NCI-H748 (cell line): ENCODE data around the gene SLC26A2.

Experiments
- DNase-seq: peaks from one replicate; lab custom pipeline; 2025; ENCODE audit not compliant: unreplicated experiment; lab: John Stamatoyannopoulos, UW

The SLC26A2 gene

GRCh38 chr5:149960272-149961185, at the start of gene SLC26A2:
TSS of gene SLC26A2 (plus strand) at chr5:149960758. CDS start at chr5:149977653, 16,895 bp downstream.
- DNase-seq: peak; percentile 98

GRCh38 chr5:149911031-149911430, 49.5 kb upstream of the SLC26A2 start:
- DNase-seq: no peak

GRCh38 chr5:149912226-149912871, 48.2 kb upstream of the SLC26A2 start:
- no peak for DNase-seq

- DNase-seq: no peak
Measured at GRCh38 chr5:149913436-149914419, 46.8 kb upstream of the SLC26A2 start.

- no peak for DNase-seq
Measured at GRCh38 chr5:149915392-149916260, 44.9 kb upstream of the SLC26A2 start.

GRCh38 chr5:149916334-149917072, 44.1 kb upstream of the SLC26A2 start:
- no peak for DNase-seq

GRCh38 chr5:149917073-149917676, 43.4 kb upstream of the SLC26A2 start:
- no peak for DNase-seq

GRCh38 chr5:149921597-149921996, 39.0 kb upstream of the SLC26A2 start:
- no peak for DNase-seq

GRCh38 chr5:149922950-149923349, 37.6 kb upstream of the SLC26A2 start:
- DNase-seq: no peak

- no peak for DNase-seq
Measured at GRCh38 chr5:149924486-149924885, 36.1 kb upstream of the SLC26A2 start.

GRCh38 chr5:149930043-149930748, 30.4 kb upstream of the SLC26A2 start:
- no peak for DNase-seq

- no peak for DNase-seq
Measured at GRCh38 chr5:149930749-149931574, 29.6 kb upstream of the SLC26A2 start.

- DNase-seq: peak; percentile 82
Measured at GRCh38 chr5:149931992-149932436, 28.5 kb upstream of the SLC26A2 start.

- DNase-seq: peak; percentile 80
Measured at GRCh38 chr5:149932445-149933350, 27.9 kb upstream of the SLC26A2 start.

GRCh38 chr5:149935431-149935901, 25.1 kb upstream of the SLC26A2 start:
- DNase-seq: no peak

- peak; percentile 23 for DNase-seq
Measured at GRCh38 chr5:149936044-149936699, 24.4 kb upstream of the SLC26A2 start.
